ENCODE measurements around the gene ADGRL1.

ADGRL1 gene

GRCh38 chr19:14142262-14143190 lies 63.4 kb downstream of the ADGRL1 start:
- TF ChIP-seq CTCF (conservative IDR thresholded peaks at IDR 0.05), result no peak
- no peak overlapping the region for H3K27ac ChIP-seq

- no peak overlapping the region for H3K27ac ChIP-seq
- TF ChIP-seq CTCF (conservative IDR thresholded peaks at IDR 0.05), result no peak
Measured at GRCh38 chr19:14141041-14141440, 64.9 kb downstream of the ADGRL1 start.

- no peak for TF ChIP-seq CTCF (conservative IDR thresholded peaks at IDR 0.05)
- H3K27ac ChIP-seq, result no peak overlapping the region
Measured at GRCh38 chr19:14139944-14140343, 66.0 kb downstream of the ADGRL1 start.

GRCh38 chr19:14138576-14139265 lies 67.2 kb downstream of the ADGRL1 start:
- no peak for TF ChIP-seq CTCF (conservative IDR thresholded peaks at IDR 0.05)
- H3K27ac ChIP-seq, result peak overlapping the region; percentile 83; the same call in 1 of the 2 replicates

- H3K27ac ChIP-seq, result peak within 1 kb of the TSS; percentile 83
- peak; percentile 92 for TF ChIP-seq CTCF (conservative IDR thresholded peaks at IDR 0.05)
Measured at GRCh38 chr19:14136509-14137281, 69.3 kb downstream of the ADGRL1 start, which contains the start of gene ASF1B. Gene ASF1B (minus strand): TSS chr19:14136589. CDS start chr19:14136456, 133 bp downstream.

- peak overlapping the region; percentile 58; the same call in 1 of the 2 replicates for H3K27ac ChIP-seq
- no peak for TF ChIP-seq CTCF (conservative IDR thresholded peaks at IDR 0.05)
Measured at GRCh38 chr19:14135985-14136508, 69.9 kb downstream of the ADGRL1 start.
